Tibial nerve (tissue), 4 donors: ENCODE data around the gene NKTR. TPM values are rescaled to one million over a fixed set of nuclear protein-coding genes. Genes with fewer than 3 reads are reported as not detected.

Experiments used
- DNase-seq, 2 donors: peaks; one replicate each; pipeline ENCODE4 v3.0.0-alpha.2; 2019; ENCODE audit warnings: low spot score in 2 of 2
- H3K27ac ChIP-seq, 4 donors: fragments of 200-600 bp; sonication (generic) in 3 of 4; one replicate each; pipeline ENCODE4 v1.5.1; 2017 to 2019; ENCODE audit warnings: mild to moderate bottlenecking in 1 of 4
- H3K27me3 ChIP-seq, 2 donors: fragments of 200-600 bp; sonication (generic) in 1 of 2; one replicate each; pipeline versions ENCODE4 v1.5.1 to v1.6.0; 2017 to 2019
- H3K36me3 ChIP-seq, 3 donors: fragments of 200-600 bp; sonication (generic); one replicate each; pipeline ENCODE4 v1.5.1; 2018 to 2019
- H3K4me1 ChIP-seq, 4 donors: fragments of 200-600 bp; sonication (generic) in 3 of 4; one replicate each; pipeline ENCODE4 v1.5.1; 2017 to 2019
- H3K4me3 ChIP-seq, 4 donors: fragments of 200-600 bp; sonication (generic) in 3 of 4; one replicate each; pipeline ENCODE4 v1.5.1; 2017 to 2019; ENCODE audit warnings: mild to moderate bottlenecking in 1 of 4, moderate library complexity in 1 of 4
- H3K9me3 ChIP-seq, 4 donors: fragments of 200-600 bp; sonication (generic) in 3 of 4; one replicate each; pipeline ENCODE4 v1.5.1; 2017 to 2019
- EP300 ChIP-seq, 2 donors: sonication (generic); formaldehyde crosslinking; IDR thresholded peaks; one replicate each; pipeline ENCODE4 v1.6.1; 2017; ENCODE audit warnings: antibody characterized with exemption in 2 of 2, mild to moderate bottlenecking in 1 of 2
- POLR2A ChIP-seq, 2 donors: fragments of 450-650 bp; IDR thresholded peaks; one replicate each; pipeline ENCODE4 v1.6.1; 2017; ENCODE audit warnings: antibody characterized with exemption in 2 of 2, mild to moderate bottlenecking in 2 of 2, moderate library complexity in 2 of 2
- WGBS, 2 donors: methylation state at CpG; one replicate each; pipeline ENCODE4 v1.1.5; 2018; 5-methylcytosine and 5-hydroxymethylcytosine counted together
- total RNA-seq, 4 donors: library from RNA; depleted of rRNA; stranded (reverse); fragments of >200 nt; gene quantifications; one replicate each; pipeline ENCODE4 v1.1.0, GENCODE V29; 2016
- TF ChIP-seq, protein P1 (sequence below), 5 experiments: fragments of 200-600 bp in 3 of 5; fragments of 450-650 bp in 2 of 5; sonication (generic) in 3 of 5; IDR thresholded peaks; one replicate each; pipeline ENCODE4 v1.5.1; 2016 to 2019; ENCODE audit warnings: antibody characterized with exemption in 5 of 5, mild to moderate bottlenecking in 3 of 5, moderate library complexity in 2 of 5

The NKTR gene
- total RNA-seq, 4 donors from 2014 or later, result 122 to 175 (median 146) TPM

DNA sequence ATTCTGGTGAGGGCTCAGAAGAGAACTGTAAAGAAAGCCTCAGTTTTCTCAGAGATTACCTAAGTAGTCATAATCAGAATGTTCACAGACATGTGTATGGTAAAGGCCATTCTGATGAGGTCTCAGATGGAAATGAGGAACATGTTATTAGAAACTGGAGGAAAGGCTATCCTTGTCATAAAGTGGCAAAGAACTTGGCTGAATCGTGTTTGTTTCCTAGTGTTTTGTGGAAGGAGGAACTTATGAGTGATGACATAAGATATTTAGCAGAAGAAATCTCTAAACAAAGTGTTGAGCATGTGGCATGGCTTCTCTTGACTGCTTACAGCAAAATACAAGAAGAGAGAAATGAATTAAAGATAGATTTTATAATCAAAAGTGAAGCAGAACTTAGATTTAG, 72.0 kb downstream of the NKTR start:
- WGBS, 2 donors, result 45 to 52% methylated on average over 1 of the region's 1 CpG
- H3K27me3 ChIP-seq, result no peaks in the 10 kb centered on the region
- H3K9me3 ChIP-seq, result peaks cover 0 to 16% (median 0%) of the 10 kb centered on the region in 4 donors
- H3K27ac ChIP-seq, result no peak overlapping the region
- peaks cover 0 to 8% (median 7%) of the 10 kb centered on the region in 4 donors for H3K4me1 ChIP-seq
- no peaks in the 10 kb centered on the region for H3K36me3 ChIP-seq
- no peak for DNase-seq
- no peak for TF ChIP-seq EP300 (IDR thresholded peaks at IDR 0.05)
- no peak for TF ChIP-seq POLR2A (IDR thresholded peaks at IDR 0.05)
- TF ChIP-seq, protein P1, sequence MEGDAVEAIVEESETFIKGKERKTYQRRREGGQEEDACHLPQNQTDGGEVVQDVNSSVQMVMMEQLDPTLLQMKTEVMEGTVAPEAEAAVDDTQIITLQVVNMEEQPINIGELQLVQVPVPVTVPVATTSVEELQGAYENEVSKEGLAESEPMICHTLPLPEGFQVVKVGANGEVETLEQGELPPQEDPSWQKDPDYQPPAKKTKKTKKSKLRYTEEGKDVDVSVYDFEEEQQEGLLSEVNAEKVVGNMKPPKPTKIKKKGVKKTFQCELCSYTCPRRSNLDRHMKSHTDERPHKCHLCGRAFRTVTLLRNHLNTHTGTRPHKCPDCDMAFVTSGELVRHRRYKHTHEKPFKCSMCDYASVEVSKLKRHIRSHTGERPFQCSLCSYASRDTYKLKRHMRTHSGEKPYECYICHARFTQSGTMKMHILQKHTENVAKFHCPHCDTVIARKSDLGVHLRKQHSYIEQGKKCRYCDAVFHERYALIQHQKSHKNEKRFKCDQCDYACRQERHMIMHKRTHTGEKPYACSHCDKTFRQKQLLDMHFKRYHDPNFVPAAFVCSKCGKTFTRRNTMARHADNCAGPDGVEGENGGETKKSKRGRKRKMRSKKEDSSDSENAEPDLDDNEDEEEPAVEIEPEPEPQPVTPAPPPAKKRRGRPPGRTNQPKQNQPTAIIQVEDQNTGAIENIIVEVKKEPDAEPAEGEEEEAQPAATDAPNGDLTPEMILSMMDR (IDR thresholded peaks at IDR 0.05), result no peak
- H3K4me3 ChIP-seq, result no peak overlapping the region

DNA sequence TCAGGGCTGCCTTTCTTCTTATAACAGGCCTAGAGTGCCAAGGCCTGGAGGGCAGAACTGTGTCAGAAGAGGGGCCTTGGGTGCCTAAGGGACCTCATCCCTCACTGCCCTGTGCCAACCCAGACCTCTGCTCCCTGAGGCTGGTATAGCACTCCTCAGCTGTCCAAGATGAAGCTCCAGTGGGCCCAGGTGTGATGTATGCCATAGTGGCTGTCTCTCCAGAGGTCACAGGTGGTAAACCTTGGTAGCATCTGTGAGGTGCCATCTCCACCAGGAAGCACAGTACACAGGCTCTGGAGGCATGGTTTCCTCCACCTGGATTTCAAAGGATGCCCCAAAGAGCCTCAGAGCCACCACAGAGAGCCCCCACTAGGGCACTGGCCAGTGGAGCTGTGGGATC, 72.6 kb downstream of the NKTR start:
- Histone ChIP-seq H3K27me3 (no peaks in the 10 kb centered on the region), H3K36me3 (no peaks in the 10 kb centered on the region), H3K27ac (no peak overlapping the region), H3K4me1 (peaks cover 0 to 3% (median 2%) of the 10 kb centered on the region in 4 donors), H3K4me3 (no peak overlapping the region), H3K9me3 (peaks cover 0 to 22% (median 0%) of the 10 kb centered on the region in 4 donors)
- no peak for TF ChIP-seq POLR2A (IDR thresholded peaks at IDR 0.05)
- no peak for TF ChIP-seq EP300 (IDR thresholded peaks at IDR 0.05)
- TF ChIP-seq, protein P1 (IDR thresholded peaks at IDR 0.05), result no peak
- no peak for DNase-seq

DNA sequence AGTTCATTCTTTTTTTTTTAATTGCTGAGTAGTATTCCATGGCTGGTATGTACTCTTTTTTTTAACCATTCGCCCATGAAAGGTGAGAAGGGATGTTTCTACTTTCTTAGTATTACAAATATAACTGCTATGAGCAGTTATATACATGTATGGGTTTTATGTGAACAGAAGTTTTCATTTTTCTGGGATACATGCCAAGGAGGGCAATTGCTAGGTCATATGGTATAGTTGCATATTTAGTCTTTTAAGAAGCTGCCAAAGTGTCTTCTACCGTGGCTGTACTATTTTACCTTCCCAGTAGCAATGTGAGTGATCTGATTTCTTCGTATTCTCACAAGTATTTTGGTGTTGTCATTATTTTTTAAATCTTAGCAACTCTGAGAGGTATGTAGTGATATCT, 73.7 kb downstream of the NKTR start:
- H3K4me3 ChIP-seq, result no peak overlapping the region
- TF ChIP-seq, protein P1 (IDR thresholded peaks at IDR 0.05), result no peak
- TF ChIP-seq EP300 (IDR thresholded peaks at IDR 0.05), result no peak
- TF ChIP-seq POLR2A (IDR thresholded peaks at IDR 0.05), result no peak
- 46 to 48% methylated on average over 3 of the region's 3 CpGs for WGBS, 2 donors

DNA sequence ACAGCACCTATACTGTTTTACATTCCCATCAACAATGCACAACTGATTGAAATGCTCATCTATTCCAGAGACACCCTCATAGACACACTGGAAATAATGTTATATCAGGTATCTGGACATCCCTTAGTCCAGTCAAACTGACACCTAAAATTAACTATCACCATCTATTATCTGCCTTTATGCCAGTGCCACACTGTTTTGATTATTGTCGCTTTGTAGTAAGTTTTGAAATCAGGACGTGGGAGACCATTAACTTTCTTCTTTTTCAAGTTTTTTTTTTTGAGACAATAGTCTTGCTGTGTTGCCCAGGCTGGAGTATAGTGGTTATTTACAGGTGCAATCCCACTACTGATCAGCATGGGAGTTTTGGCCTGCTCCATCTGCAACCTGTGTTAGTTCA, 75.4 kb downstream of the NKTR start:
- peaks cover 0 to 26% (median 0%) of the 10 kb centered on the region in 4 donors for H3K9me3 ChIP-seq
- WGBS, 2 donors, result 87% methylated on average over 2 of the region's 2 CpGs
- H3K27me3 ChIP-seq, result no peaks in the 10 kb centered on the region
- TF ChIP-seq, protein P1 (IDR thresholded peaks at IDR 0.05), result no peak
- no peak for TF ChIP-seq EP300 (IDR thresholded peaks at IDR 0.05)
- no peak for TF ChIP-seq POLR2A (IDR thresholded peaks at IDR 0.05)
- no peak overlapping the region for H3K4me3 ChIP-seq
- no peak for DNase-seq
- H3K27ac ChIP-seq, result no peak overlapping the region
- H3K4me1 ChIP-seq, result no peaks in the 10 kb centered on the region
- H3K36me3 ChIP-seq, result no peaks in the 10 kb centered on the region

More for the DNA sequence above, 73.7 kb downstream of the NKTR start:
- no peak overlapping the region for H3K27ac ChIP-seq
- H3K36me3 ChIP-seq, result no peaks in the 10 kb centered on the region
- DNase-seq, result no peak
- no peaks in the 10 kb centered on the region for H3K4me1 ChIP-seq
- H3K9me3 ChIP-seq, result peaks cover 0 to 26% (median 0%) of the 10 kb centered on the region in 4 donors
- H3K27me3 ChIP-seq, result no peaks in the 10 kb centered on the region

DNA sequence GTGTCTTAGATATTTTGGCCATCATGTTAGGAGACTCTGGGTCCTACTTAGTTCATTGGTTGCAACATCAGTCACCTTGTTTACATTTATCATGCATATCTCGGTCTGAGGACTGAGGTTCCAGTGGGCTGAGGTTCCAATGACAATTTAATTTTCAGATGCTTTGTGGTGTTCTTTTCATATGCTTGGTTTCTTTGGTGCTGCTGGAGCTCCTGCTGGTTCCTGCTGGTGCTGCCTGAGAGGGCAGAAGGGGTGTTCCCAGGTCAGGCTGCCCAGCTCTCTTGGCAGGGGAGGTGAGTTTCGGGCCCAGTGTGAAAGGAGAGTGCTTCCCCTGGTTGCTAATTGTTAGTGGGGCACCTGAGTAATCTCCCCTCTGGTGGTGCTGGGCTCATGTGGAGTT, 78.0 kb downstream of the NKTR start:
- DNase-seq, result no peak
- Histone ChIP-seq H3K27ac (no peak overlapping the region), H3K36me3 (no peaks in the 10 kb centered on the region), H3K9me3 (peaks cover 0 to 26% (median 0%) of the 10 kb centered on the region in 4 donors), H3K4me3 (no peak overlapping the region), H3K4me1 (peaks cover 0 to 2% (median 2%) of the 10 kb centered on the region in 4 donors), H3K27me3 (no peaks in the 10 kb centered on the region)
- WGBS, 2 donors, result 83 to 89% methylated on average over 2 of the region's 2 CpGs
- TF ChIP-seq EP300 (IDR thresholded peaks at IDR 0.05) (no peak), POLR2A (IDR thresholded peaks at IDR 0.05) (no peak)
- TF ChIP-seq, protein P1 (IDR thresholded peaks at IDR 0.05), result no peak
